GM08714 (cell line): ENCODE results near the gene CDC45.

Experiments used
- H3K4me3 ChIP-seq: fragments of 200-500 bp; sonication (Bioruptor generic); 2 replicates; pipeline ENCODE4 v1.5.1; 2014; ENCODE audit warnings: mild to moderate bottlenecking, low read length, inconsistent platforms
- ZNF274 ChIP-seq: IDR thresholded peaks from 2 replicates; pipeline ENCODE4 v1.6.1; 2012; ENCODE audit warnings: mild to moderate bottlenecking, low read depth, low read length

Gene CDC45

DNA sequence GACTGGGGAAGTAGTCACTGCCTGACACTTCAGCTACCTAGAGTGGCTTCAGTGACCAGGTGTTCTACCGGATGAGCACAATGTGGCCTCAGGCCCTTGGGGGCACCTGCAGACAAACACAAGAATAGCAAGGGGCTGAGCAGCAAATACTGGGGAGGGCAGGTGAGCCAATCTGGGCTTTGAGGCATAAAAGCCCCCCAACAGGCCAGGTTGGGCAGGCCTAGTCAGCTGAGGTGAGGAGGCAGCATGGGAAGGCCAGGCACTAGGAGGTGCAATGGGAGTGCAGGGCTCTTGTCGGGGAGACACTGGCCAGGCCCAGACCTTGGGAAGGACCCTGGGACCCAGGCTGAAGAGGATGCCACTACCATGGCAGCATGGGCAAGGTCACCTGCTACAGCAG, 9.7 kb upstream of the CDC45 start:
- no peak overlapping the region for H3K4me3 ChIP-seq
- TF ChIP-seq ZNF274, result no peak

DNA sequence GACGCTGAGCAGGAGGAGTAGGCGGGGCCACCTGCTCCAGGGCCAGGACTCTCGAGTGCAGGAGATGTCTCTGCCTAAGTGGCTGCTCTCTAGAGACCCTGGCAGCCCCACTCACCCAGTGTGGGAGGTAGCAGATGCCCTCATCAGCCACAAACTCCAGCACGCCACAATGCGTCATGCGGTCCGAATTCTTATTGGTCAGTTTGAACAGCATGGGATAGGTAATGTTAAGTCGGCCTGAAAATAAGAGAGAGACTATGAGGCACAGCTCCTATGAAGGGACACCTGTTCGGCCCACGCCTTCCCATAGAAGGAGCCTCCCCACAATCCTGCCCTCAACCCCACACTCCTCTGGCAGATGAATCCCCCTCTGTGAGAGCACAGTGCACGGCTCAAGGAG, 8.1 kb upstream of the CDC45 start:
- no peak overlapping the region for H3K4me3 ChIP-seq
- no peak for TF ChIP-seq ZNF274

DNA sequence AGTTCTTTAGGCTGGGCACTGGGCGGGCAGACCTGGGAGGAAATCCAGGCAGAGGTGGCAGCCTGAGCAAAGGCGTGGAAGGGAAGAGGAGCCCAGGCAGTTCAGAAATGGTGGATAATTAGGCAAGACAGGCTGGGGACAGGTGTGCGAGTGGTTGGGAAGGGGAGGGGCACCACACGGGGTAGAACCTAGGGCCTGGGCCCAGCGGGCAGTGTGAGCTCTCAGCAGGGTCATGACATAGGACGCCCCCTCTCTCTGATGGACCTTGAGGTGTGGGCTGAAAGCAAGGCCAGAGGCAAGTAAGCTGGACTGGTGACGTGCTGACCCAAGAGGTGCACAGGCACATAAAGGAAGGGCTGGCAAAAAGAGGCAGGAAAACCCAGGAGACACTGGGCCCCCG, 7.5 kb upstream of the CDC45 start:
- no peak overlapping the region for H3K4me3 ChIP-seq
- TF ChIP-seq ZNF274, result no peak

DNA sequence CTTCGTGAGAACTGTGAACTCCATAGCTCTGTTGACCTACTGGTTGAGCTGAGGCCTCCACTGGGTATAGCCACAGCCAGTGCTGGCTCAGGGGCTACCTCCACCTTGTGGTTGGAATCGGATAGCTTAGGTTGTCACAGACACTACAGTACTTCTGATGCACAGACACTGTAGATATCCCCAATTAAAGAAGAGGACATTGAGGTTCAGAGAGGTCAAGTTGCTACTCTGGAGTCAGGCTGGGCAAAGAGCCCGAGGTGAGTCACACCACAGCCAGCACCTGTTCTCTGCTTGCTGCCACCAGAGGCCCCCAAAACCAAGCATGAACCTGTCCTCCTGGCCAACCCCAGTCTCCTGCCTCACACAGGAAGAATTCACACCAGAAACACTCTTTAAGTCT, 6.1 kb upstream of the CDC45 start:
- H3K4me3 ChIP-seq, result no peak overlapping the region
- TF ChIP-seq ZNF274, result no peak

DNA sequence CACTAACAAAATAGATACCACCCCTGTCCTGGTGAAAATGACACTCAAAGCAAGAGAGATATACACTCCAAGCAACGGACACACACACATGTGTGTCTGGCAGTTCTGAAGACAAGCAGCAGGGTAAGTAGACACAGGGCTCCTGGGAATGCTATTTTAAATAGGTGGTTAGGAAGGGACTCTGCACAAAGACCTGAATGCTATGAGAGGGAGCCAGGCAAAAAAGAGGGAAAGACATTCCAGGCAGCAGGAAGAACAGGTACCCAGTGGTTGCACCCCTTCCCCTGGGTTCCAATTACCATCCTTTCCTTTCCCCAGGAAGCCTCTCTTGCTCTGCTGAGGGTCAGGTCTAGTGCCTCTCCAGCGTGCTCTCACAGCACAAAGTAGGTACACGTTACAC, 3.7 kb upstream of the CDC45 start:
- H3K4me3 ChIP-seq, result no peak overlapping the region
- TF ChIP-seq ZNF274, result no peak

DNA sequence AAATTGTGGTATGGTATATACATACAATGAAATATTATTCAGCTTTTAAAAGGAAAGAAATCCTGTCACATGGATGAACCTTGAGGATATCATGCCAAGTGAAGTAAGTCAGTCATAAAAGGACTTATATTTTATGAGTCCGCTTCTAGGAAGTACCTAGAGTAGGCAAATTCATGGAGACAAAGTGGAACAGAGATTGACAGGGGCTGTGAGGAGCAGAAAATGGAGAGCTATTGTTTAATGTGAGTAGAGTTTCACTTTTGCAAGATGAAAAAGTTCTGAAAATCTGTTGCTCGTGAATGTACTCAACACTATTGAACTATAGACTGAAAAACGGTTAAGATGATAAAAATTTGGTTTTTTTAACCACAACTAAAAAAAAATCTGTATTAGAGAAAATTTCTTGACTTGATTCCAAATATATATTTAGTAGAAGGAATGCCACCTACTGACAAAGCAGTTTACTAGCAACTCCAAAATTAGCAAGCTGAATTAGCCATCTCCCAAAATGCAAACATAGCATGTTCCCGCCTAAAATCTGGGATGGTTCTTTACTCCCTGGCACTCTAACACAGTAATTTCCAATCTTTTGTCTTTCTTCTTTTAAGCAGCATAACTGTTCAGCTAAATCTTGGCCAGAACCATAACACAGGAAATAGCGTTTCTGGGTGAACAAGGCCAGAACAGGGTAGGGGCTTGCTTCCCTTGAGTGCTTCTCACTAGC, 2.2 kb upstream of the CDC45 start:
- TF ChIP-seq ZNF274, result no peak
- H3K4me3 ChIP-seq, result peak overlapping the region; percentile 78

DNA sequence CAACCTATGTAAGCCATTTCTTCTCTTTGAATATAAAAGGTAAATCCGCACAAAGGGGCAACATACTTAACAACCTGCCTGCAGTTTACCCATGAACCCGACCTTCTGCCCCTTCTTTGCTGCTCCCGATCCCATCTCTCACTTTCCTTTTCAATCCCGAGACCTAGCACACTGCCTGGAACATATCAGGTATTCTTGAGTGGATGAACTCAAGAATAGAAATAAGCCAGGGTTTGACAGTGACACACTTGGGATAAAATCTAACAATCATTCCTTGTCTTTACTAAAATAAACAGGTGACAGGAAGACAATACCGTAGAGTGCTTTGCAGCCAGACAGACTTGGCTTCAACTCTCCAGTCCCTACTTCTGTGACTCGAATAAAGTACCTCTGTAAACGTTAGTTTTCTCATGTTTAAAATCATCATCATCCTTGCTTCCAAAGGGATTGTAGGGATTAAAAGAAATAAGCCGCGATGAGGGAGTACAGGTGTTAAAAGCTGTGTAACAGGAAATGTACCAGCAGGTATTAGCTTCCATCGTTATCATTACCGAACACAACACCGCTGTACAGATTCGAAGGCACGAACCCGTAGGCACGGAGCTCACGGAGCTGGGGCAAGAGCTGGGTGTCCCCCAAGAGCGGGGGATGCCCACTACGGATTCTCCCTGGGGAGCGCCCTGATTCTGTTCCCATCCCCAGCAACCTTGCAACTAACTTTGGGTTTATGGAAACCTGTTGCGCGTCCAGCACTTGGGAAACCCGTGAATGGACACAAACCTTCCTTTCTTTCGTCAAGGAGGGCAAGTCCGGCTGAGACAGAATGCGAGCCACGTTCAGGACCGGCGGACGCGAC, 1.4 kb upstream of the CDC45 start:
- peak overlapping the region; percentile 78 for H3K4me3 ChIP-seq

DNA sequence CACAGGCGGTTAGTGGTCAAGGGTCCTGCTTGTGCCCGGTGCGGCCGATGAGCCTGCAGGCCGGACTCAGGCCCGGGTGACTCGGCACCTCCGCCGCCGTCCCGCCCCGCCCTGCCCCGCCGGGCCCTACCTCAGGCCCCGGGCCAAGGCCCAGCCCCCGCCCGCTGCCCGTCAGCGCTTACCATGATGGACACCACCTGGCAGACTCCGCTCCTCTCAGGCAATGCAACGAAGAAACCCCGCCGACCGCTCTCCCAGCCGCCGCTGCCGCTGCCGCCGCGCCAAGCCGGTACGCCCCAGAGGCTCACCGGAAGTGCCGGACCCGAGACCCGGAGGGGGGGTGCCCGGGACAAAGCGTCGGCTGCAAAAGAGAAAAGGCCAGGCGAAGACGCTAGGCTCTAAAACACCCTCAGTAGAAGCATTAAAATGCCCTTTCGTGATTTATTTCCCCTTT, 792 bp upstream of the CDC45 start, which contains the start of gene UFD1:
Gene UFD1, minus strand, starts transcription at position 293 of the 454 bp plus-strand sequence. Its CDS starts 108 bp downstream, at position 185.
- no peak for TF ChIP-seq ZNF274
- peak within 1 kb of the TSS; percentile 79 for H3K4me3 ChIP-seq

More for the DNA sequence above, 1.4 kb upstream of the CDC45 start:
- TF ChIP-seq ZNF274, result no peak

DNA sequence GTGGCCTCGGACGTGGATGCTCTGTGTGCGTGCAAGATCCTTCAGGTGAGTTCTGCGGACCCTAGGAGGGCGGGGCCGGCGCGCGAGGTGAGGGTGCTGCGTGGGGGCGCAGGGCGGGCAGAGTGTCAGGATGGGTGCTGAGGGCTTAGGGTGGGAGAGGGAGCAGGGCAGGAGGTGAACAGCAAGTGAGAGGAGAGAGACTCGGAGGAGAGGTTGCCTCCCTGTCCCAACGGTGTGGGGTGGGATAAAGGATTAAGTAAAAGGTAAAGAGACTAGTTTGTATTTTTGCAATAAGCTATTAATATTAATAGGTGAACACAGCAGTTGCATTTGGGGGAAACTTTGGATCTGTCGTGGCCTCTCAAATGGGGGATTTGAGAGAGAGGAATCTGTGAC, 451 bp downstream of the CDC45 start:
- H3K4me3 ChIP-seq, result peak overlapping the region; percentile 79
- TF ChIP-seq ZNF274, result no peak

DNA sequence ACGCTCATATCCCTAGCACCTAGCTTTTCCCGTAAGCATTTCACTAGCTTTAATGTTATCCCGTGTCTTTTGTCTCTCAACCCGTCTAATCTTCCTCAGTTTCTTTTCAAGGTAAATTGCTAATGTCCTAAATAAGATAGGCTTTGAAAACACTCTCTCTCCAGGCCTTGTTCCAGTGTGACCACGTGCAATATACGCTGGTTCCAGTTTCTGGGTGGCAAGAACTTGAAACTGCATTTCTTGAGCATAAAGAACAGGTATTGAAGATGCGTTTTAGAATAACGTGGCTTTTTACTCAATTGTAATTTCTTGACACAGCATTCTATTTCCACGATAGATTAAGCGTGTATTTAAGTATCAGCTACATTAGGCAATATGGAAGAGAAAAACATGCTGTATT, 1.1 kb downstream of the CDC45 start:
- TF ChIP-seq ZNF274, result no peak
- H3K4me3 ChIP-seq, result peak overlapping the region; percentile 79

DNA sequence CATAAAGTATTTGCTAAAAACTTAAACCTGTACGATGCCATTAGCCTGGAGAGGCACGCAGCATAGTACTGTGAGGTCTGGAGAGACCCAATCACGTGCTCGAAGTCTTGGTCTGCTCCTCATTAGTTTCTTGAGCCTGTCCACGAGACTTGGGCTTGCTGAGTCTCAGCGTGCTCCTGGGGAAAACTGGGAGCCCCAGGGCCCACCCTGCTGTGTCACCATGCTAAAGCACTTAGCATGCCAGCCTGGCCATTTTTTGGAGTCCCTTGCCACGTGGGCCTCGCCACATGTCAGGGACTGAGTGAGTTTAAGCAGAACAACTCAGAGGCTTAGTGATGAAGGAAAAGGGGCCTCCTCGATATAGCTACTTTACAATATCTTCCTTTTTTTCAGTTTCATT, 2.6 kb downstream of the CDC45 start:
- H3K4me3 ChIP-seq, result no peak overlapping the region
- TF ChIP-seq ZNF274, result no peak

DNA sequence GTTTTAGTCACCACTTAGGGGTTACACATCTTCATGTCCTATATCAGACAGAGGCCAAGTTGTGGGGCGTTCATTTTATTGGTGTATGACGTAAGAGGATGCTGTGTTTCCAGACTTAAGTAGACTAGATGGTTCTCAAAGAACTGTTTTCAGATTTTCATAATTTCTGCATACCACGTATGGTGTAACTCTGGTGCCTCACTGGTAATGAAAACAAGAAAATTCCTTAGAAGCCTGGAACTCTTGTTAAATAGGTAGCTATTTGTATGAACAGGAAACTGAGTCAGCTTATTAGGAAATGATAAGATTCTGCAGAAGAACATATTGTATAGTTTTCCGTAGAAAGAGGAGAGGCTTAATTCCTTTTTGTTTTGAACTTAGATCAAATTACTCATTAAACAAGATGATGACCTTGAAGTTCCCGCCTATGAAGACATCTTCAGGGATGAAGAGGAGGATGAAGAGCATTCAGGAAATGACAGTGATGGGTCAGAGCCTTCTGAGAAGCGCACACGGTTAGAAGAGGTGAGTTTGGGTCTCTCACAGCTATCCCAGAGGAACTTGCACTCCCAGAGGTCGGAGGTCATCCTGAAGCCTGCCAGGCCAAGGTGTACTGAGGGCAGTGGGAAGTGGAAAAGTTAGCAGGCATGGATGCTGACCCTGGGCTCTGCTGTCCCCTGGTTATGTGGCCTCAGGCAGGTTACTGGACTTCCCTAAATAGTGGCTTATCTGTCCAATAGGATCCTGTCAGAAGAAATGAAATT, 3.9 kb downstream of the CDC45 start:
- no peak for TF ChIP-seq ZNF274
- no peak overlapping the region for H3K4me3 ChIP-seq

DNA sequence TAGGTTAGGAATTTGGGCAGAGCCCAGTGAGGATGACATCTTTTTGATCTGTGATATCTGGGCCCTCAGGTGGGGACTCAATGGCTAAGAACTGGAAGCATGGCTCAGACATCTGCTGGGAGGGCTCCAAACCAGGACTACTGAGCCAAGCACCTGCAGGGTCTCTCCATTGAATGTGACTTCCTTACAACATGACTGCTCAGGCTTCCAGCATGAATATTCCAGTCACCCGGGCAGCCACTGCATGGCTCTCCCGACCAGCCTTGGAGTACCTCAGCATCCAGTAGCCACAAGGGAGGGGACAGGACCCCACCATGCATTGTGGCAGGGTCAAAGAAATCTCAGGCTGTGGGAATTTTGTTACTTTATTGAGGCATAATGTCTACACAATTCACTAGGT, 8.6 kb downstream of the CDC45 start:
- TF ChIP-seq ZNF274, result no peak
- no peak overlapping the region for H3K4me3 ChIP-seq
